ENCODE measurements around the gene RNF145.
"Not testable (repeated sequence)": the region's sequence is repeated elsewhere in the genome, so short reads cannot be mapped to it uniquely, and the experiment has no call there.

Gene RNF145

GRCh38 chr5:159187719-159188118 is 21.6 kb downstream of the RNF145 start:
- DNase-seq = no peak

- no peak for DNase-seq
Measured at GRCh38 chr5:159186319-159186718, 23.0 kb downstream of the RNF145 start.

- no peak for DNase-seq
Measured at GRCh38 chr5:159185773-159186172, 23.6 kb downstream of the RNF145 start.

GRCh38 chr5:159184858-159185381 is 24.4 kb downstream of the RNF145 start:
- no peak for DNase-seq

GRCh38 chr5:159184236-159184635 is 25.1 kb downstream of the RNF145 start:
- DNase-seq = no peak

GRCh38 chr5:159183247-159183646 is 26.1 kb downstream of the RNF145 start:
- no peak for DNase-seq

GRCh38 chr5:159182691-159183090 is 26.7 kb downstream of the RNF145 start:
- DNase-seq = no peak

GRCh38 chr5:159181651-159182050 is 27.7 kb downstream of the RNF145 start:
- no peak for DNase-seq

GRCh38 chr5:159181152-159181551 is 28.2 kb downstream of the RNF145 start:
- DNase-seq = no peak

- no peak for DNase-seq
Measured at GRCh38 chr5:159179529-159180305, 29.6 kb downstream of the RNF145 start.

- DNase-seq = no peak
Measured at GRCh38 chr5:159178978-159179377, 30.4 kb downstream of the RNF145 start.

- no peak for DNase-seq
Measured at GRCh38 chr5:159175547-159175946, 33.8 kb downstream of the RNF145 start.

GRCh38 chr5:159174511-159175168 is 34.7 kb downstream of the RNF145 start:
- no peak for DNase-seq

- DNase-seq = no peak
Measured at GRCh38 chr5:159171274-159171673, 38.1 kb downstream of the RNF145 start.

GRCh38 chr5:159170021-159170420 is 39.3 kb downstream of the RNF145 start:
- DNase-seq = no peak

GRCh38 chr5:159166416-159166815 is 42.9 kb downstream of the RNF145 start:
- DNase-seq = no peak

GRCh38 chr5:159163701-159164046 is 45.7 kb downstream of the RNF145 start:
- DNase-seq = no peak

GRCh38 chr5:159163027-159163700 is 46.2 kb downstream of the RNF145 start:
- no peak for DNase-seq

GRCh38 chr5:159161361-159162214 is 47.8 kb downstream of the RNF145 start:
- no peak for DNase-seq

- not testable (repeated sequence) for DNase-seq
Measured at GRCh38 chr5:159158553-159159091, 50.7 kb downstream of the RNF145 start.

- no peak for DNase-seq
Measured at GRCh38 chr5:159157552-159157951, 51.8 kb downstream of the RNF145 start.

GRCh38 chr5:159156426-159157238 is 52.7 kb downstream of the RNF145 start:
- peak; percentile 43 to 70 for DNase-seq

Measured in SHP77 (cell line).